WERI-Rb-1 (cell line): Measurements from ENCODE around the gene EXPH5.

Experiments
- DNase-seq: peaks from one replicate; pipeline ENCODE4 v3.0.0-alpha.2; 2020
- H3K27ac ChIP-seq: fragments of 250-450 bp; sonication (Bioruptor Pico); 2 replicates; pipeline ENCODE4 v1.5.1; 2020; ENCODE audit warnings: mild to moderate bottlenecking, moderate library complexity
- H3K27me3 ChIP-seq: fragments of 250-450 bp; sonication (Bioruptor Pico); 2 replicates; pipeline ENCODE4 v1.5.1; 2021; ENCODE audit warnings: mild to moderate bottlenecking, low read depth, moderate library complexity; ENCODE audit not compliant: insufficient read depth, severe bottlenecking
- H3K36me3 ChIP-seq: fragments of 250-450 bp; sonication (Bioruptor Pico); 2 replicates; pipeline ENCODE4 v1.5.1; 2020; ENCODE audit warnings: mild to moderate bottlenecking, moderate library complexity
- H3K4me3 ChIP-seq: 2 replicates; pipeline ENCODE4 v1.5.1; 2011; ENCODE audit warnings: low read depth, mild to moderate bottlenecking, control low read depth, low read length
- H3K9me3 ChIP-seq: fragments of 250-450 bp; sonication (Bioruptor Pico); 2 replicates; pipeline ENCODE4 v1.5.1; 2021; ENCODE audit warnings: mild to moderate bottlenecking, moderate library complexity; ENCODE audit not compliant: severe bottlenecking
- TF ChIP-seq, protein P1 (sequence below): IDR thresholded peaks from 2 replicates; pipeline ENCODE4 v1.5.1; 2011; ENCODE audit warnings: low read depth, mild to moderate bottlenecking, control low read depth, inconsistent platforms, low read length

The EXPH5 gene

GRCh38 chr11:108535384-108535955 is 58.1 kb downstream of the EXPH5 start:
- Histone ChIP-seq H3K27ac (no peak overlapping the region), H3K4me3 (no peak overlapping the region), H3K36me3 (no peaks in the 10 kb centered on the region), H3K27me3 (no peaks in the 10 kb centered on the region), H3K9me3 (no peaks in the 10 kb centered on the region)
- DNase-seq = no peak
- TF ChIP-seq, protein P1, sequence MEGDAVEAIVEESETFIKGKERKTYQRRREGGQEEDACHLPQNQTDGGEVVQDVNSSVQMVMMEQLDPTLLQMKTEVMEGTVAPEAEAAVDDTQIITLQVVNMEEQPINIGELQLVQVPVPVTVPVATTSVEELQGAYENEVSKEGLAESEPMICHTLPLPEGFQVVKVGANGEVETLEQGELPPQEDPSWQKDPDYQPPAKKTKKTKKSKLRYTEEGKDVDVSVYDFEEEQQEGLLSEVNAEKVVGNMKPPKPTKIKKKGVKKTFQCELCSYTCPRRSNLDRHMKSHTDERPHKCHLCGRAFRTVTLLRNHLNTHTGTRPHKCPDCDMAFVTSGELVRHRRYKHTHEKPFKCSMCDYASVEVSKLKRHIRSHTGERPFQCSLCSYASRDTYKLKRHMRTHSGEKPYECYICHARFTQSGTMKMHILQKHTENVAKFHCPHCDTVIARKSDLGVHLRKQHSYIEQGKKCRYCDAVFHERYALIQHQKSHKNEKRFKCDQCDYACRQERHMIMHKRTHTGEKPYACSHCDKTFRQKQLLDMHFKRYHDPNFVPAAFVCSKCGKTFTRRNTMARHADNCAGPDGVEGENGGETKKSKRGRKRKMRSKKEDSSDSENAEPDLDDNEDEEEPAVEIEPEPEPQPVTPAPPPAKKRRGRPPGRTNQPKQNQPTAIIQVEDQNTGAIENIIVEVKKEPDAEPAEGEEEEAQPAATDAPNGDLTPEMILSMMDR = no peak

- no peak overlapping the region for H3K27ac ChIP-seq
- no peaks in the 10 kb centered on the region for H3K27me3 ChIP-seq
- TF ChIP-seq, protein P1 = no peak
- no peak overlapping the region for H3K4me3 ChIP-seq
- no peaks in the 10 kb centered on the region for H3K36me3 ChIP-seq
- H3K9me3 ChIP-seq = no peaks in the 10 kb centered on the region
- DNase-seq = no peak
Measured at GRCh38 chr11:108534274-108534882, 59.2 kb downstream of the EXPH5 start.

GRCh38 chr11:108530426-108530825 is 63.1 kb downstream of the EXPH5 start:
- Histone ChIP-seq H3K4me3 (no peak overlapping the region), H3K27ac (no peak overlapping the region), H3K36me3 (no peaks in the 10 kb centered on the region), H3K9me3 (no peaks in the 10 kb centered on the region), H3K27me3 (no peaks in the 10 kb centered on the region)
- TF ChIP-seq, protein P1 = no peak
- DNase-seq = no peak

DNA sequence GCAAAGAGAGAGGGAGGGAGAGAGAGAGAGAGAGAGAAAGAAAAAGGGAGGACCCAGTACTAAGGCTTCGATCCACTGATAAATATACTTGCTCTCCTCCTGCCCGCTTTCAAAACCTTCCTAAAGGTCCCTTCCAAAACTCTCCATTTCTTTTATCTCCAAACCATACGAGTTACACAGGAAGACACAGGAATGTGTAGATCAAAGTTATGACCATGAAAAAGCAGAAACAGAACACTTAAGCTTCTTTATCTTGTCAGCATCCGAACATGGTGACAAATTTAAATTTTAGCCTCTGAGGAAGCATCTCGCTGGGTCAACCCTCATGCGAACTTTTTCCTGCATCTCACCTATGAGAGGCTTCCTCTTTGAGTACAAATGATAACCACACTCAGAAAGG is 66.2 kb downstream of the EXPH5 start:
- Histone ChIP-seq H3K27me3 (no peaks in the 10 kb centered on the region), H3K36me3 (no peaks in the 10 kb centered on the region), H3K27ac (no peak overlapping the region), H3K4me3 (no peak overlapping the region), H3K9me3 (no peaks in the 10 kb centered on the region)
- no peak for DNase-seq
- TF ChIP-seq, protein P1 = no peak

DNA sequence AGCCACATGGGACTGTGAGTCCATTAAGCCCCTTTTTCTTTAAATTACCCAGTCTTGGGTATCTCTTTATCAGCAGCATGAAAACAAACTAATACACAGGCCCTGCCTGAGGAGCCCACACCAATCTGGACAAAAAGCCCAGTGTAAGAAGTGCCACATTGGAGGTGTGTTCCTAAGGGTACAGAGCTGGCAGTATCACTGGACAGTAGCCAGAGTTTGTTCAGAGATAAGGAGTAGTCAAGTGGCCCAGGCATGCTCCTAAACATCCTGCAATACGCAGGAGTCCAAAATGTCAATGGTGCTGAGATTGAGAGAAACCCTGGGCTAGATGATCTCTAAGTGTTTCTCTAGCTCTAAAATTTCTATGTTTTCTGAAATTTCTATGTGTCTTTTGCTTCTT is 68.4 kb downstream of the EXPH5 start:
- Histone ChIP-seq H3K9me3 (no peaks in the 10 kb centered on the region), H3K27ac (no peak overlapping the region), H3K4me3 (no peak overlapping the region), H3K27me3 (no peaks in the 10 kb centered on the region), H3K36me3 (no peaks in the 10 kb centered on the region)
- DNase-seq = no peak
- TF ChIP-seq, protein P1 = no peak

DNA sequence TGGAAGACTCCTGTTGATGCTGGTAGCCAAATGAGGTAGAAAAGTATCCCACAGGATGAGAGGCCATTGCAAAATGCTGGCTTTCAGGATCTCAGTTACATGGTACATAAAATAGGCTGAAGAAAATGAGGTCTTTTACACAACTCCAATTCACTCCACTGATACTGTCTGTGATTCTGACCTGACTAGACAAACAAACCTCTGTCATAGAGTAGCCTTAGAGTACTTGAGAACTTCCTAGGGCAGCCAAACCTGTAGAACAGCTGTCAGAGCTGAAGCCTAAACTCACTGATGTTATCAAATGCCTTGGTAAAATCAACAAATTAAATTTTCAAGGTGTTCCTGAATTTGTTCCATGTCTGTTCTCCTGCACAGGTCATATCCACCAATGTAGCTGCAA is 69.1 kb downstream of the EXPH5 start:
- Histone ChIP-seq H3K27ac (no peak overlapping the region), H3K36me3 (no peaks in the 10 kb centered on the region), H3K4me3 (no peak overlapping the region), H3K9me3 (no peaks in the 10 kb centered on the region), H3K27me3 (no peaks in the 10 kb centered on the region)
- TF ChIP-seq, protein P1 = no peak
- no peak for DNase-seq
